ENCODE data around the gene SLC39A11.

SLC39A11 gene

GRCh38 chr17:72605543-72605942, 486.9 kb downstream of the SLC39A11 start:
- no peak for DNase-seq

DNA sequence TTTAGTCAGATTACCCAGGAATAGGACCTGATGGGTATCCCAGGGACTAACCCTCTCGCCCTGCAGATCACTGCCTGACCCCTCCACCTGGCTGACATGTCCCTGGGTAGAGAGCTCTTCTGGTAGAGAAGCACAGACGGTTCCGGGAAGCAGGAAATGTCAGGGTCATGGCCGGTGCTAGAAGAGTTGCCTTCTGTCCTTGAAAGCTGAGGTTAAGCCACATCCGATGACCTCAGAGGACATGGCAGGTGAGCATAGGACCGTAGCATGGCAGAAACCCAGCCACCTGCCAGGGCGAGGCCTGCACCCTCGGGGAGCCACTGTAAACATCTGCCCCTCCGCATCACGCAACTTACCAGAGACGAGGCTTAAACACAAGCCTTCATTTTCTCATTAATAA, 488.0 kb downstream of the SLC39A11 start:
- DNase-seq: no peak

DNA sequence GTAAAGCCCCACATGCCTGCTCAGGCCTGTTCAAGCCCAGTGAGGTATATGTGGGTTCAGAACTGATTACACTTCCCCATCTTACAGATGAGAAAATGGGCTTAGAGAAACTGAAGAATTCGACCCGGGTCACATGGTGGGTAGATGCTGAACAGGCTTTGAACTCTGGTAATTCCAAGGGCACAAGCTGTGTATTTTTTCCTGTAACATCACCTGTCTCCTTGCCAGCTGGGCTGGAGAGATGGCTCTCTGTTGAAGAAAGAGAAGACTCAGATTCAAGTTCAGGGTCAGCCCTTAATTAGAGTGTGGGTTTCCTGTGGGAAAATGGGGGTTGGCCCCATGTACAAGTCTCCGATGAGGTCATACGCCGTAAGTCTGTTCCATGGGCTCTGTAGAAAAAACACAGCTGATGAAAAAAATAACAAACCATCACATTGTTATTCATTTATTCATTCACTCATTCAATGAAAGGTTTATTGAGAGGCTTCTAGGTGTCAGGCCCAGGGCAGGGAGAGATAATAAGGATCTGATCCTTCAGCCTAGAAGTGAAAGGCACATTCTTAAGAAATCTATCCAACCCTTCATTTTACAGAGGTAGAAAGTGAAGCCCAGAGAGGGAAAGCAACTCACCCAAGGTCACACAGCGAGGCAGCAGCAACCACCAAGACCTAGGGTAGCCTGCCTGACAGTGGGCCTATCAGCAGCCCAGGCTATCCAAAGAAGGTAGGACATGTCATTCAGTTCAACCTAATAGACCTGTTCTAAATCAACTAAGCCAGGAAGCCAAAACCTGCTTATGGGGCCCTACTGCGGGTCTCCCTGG, 488.9 kb downstream of the SLC39A11 start:
- DNase-seq: no peak

- no peak for DNase-seq
Measured at GRCh38 chr17:72602517-72603419, 489.7 kb downstream of the SLC39A11 start.

- no peak for DNase-seq
Measured at GRCh38 chr17:72600934-72601333, 491.6 kb downstream of the SLC39A11 start.

GRCh38 chr17:72599891-72600290, 492.6 kb downstream of the SLC39A11 start:
- DNase-seq: no peak

GRCh38 chr17:72598695-72599094, 493.8 kb downstream of the SLC39A11 start:
- no peak for DNase-seq

DNA sequence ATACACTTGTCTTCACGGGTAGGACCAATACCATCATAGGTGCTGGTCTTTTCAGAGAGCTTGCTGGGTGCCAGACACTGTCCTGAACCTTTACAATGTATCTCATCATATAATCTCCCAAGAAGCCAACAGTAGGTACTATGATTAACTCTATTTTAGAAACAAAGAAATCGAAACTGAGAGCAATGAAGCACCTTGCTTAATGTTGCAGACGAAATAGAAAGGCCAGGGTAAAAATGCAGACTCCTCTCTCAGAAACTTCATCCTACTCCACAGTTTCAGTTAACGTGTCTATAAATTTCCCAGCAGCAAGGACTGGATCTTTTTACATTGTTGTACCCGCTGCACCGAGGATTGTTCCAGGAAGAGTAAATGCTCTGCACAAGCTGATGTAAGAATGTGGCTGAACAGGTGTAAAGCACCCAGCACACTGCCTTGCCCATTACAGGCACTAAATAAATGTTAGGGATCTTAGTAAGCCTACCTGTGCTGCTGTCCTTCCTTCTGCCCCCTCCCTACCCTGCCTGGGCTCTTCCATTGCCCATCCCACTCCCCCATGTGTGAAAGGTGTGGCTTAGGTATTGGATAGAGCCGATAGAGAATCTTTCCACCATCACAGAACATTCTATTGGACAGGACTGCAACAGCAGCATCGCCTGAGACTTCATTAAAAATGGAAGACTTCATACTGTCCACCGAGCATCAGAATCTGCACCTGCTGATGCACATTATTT, 495.0 kb downstream of the SLC39A11 start:
- no peak for DNase-seq
